DOHH2 (cell line): ENCODE data around the gene HLA-E.

Source experiments
- CTCF ChIP-seq: fragments of 200-600 bp; sonication (generic); IDR thresholded peaks from one replicate; pipeline ENCODE4 v1.5.1; 2014; ENCODE audit warnings: antibody characterized with exemption, mild to moderate bottlenecking, low read depth, low read length; ENCODE audit not compliant: poor library complexity, severe bottlenecking
- EZH2phosphoT487 ChIP-seq: fragments of 200-600 bp; sonication (generic); IDR thresholded peaks from 2 replicates; pipeline ENCODE4 v1.6.1; 2017; ENCODE audit warnings: borderline replicate concordance, mild to moderate bottlenecking, antibody characterized with exemption, low read length, moderate library complexity, mixed read lengths

- TF ChIP-seq CTCF (no peak), EZH2phosphoT487 (no peak)
Observed at GRCh38 chr6:30520522-30520921, 31.2 kb downstream of the HLA-E start.
